AG09309 (cell line): ENCODE results near the gene CCDC17.

Experiments used
- DNase-seq: peaks from one replicate; pipeline ENCODE4 v3.0.0-alpha.2; 2010; ENCODE audit warnings: low read depth
- H3K4me3 ChIP-seq: 2 replicates; pipeline ENCODE4 v1.5.1; 2011; ENCODE audit warnings: mild to moderate bottlenecking, low read depth, low read length, moderate library complexity; ENCODE audit not compliant: control insufficient read depth
- TF ChIP-seq, protein P1 (sequence below): IDR thresholded peaks from 2 replicates; pipeline ENCODE4 v1.5.1; 2011; ENCODE audit warnings: mild to moderate bottlenecking, low read depth, low read length, inconsistent platforms; ENCODE audit not compliant: insufficient read depth, control insufficient read depth; ENCODE audit errors: missing control alignments

Gene CCDC17

DNA sequence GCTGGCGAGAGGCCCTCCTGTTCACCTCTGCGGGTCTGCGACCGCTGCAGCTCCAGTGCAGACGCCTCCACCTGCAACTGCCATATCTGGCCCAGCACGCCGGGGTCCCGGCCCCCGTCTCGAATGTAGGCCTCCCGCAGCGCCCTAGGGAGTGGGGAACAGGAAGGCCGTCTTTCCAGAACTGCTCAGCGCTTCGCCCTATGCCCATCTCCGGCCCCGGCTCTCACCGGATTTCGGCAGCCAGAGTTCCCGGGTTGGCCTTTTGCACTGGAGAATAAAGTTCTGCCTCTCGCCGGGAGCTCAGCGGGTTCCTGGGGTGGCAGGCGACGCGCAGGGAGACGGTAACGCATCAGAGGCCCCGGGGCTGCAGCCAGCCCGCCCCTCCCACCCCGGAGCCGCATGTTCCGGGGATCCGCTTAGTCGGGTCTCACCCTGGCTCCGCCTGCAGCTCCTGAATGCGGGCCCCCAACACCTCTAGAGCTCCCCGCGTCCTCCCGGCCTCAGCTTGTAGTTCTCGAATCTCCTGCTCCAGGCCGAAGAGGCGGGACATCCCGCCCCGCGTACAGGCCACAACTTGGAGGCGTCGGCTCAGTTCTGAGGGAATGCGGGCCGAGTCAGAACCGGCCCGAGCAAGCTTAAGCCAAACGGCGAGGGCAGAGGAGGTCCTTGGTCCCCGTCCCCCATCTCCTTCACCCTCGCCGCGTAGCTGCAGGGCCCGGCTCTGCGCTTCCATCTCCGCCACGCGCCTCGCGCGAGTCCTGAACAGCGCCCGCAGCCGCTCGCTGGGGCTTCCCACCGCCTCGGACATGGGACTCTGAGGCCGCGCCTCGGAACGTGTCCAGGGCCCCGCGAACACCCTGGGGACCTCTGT, 1.1 kb downstream of the CCDC17 start:
- TF ChIP-seq, protein P1, sequence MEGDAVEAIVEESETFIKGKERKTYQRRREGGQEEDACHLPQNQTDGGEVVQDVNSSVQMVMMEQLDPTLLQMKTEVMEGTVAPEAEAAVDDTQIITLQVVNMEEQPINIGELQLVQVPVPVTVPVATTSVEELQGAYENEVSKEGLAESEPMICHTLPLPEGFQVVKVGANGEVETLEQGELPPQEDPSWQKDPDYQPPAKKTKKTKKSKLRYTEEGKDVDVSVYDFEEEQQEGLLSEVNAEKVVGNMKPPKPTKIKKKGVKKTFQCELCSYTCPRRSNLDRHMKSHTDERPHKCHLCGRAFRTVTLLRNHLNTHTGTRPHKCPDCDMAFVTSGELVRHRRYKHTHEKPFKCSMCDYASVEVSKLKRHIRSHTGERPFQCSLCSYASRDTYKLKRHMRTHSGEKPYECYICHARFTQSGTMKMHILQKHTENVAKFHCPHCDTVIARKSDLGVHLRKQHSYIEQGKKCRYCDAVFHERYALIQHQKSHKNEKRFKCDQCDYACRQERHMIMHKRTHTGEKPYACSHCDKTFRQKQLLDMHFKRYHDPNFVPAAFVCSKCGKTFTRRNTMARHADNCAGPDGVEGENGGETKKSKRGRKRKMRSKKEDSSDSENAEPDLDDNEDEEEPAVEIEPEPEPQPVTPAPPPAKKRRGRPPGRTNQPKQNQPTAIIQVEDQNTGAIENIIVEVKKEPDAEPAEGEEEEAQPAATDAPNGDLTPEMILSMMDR: no peak
- no peak for DNase-seq
- H3K4me3 ChIP-seq: no peak overlapping the region

DNA sequence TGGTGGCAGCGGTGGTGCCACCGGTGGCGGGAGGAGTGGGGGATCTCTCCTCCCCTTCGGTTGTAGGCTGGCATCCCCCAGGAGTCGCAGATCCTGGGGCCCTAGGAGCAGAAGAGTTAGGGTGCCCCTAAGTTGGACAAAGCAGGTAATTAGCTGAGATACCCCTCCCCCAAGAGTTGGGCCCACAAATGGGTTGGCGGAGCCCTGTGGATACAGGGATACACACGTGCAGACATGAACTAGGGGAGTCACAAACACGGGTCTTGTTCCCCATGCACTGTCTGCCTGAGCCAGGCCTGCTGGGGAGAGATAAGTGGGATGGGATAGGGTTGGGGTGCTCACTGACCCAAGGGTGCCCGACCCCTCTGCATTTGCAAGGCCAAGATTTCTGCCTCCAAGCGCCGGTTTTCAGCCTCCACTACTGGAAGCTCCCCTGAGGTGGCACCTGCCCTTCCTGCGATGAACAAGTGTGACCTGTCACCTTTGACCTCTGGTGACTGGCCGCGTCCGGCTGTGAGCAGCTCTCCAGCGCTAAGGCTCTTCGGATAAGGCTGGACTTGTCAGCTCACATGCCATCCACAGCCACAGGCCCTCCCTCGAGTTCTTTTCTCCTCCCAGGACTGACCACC, 1.8 kb downstream of the CCDC17 start:
- TF ChIP-seq, protein P1: no peak
- H3K4me3 ChIP-seq: no peak overlapping the region
- no peak for DNase-seq

DNA sequence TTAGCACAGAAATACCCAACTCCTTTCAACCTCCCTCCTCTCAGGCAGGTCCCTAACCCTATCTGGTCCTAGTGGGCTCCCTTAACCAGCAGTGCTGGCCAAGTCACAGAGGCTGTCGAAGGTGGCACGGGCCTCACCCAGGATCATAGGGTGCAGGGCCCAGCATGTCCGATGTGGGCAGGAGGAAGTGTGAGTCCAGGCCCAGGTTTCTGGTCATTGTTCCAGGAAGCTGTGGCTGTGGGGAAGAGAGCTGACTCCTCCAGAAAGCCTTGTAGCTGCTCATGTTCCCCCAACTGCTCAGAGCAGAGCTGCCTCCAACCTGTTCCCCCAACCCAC, 2.4 kb downstream of the CCDC17 start:
- no peak for DNase-seq
- TF ChIP-seq, protein P1: no peak
- no peak overlapping the region for H3K4me3 ChIP-seq

DNA sequence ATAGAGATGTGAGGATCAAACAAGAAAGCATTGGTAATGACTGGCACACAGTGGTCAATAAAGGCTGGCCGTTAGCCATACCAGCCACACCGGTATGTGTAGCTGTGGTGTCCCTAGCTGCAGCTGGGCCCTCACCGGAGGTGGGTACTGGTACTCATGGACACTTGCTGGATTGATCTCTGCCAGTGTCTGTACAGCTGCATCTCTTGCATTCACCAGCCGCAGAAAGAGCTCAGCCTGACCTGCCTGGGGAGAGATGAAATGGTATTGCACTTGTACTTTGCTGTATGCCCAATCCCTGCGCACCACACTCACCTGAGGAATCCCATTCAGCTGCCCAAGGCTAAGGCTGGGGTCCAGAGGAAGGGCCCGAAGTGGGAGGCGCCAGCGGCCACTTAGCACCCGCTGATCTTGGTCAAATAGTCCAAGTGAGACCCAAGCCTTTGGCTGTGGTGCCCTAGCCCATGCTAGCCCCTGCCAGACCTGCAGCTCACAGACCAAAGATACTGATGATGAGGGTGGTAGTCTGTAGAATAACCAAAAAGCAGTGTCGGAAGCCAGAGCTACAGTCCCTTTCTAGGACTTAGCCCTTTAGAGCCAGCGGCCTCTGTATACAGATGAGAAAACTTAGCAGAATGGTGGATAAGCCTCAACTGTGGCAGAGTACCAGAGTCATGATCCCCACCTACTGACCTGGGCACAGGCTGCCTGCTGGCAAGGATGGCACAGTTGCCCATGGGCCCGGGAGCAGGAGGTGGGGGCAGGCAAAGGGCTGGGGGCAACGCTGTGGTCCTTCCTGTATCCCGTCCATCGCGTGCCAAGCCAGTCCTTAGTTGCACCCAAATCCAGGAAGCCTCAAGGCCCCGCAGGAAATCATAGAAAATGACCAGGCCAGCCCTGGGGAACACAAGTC, 3.0 kb downstream of the CCDC17 start:
- no peak for DNase-seq
- TF ChIP-seq, protein P1: no peak
- no peak overlapping the region for H3K4me3 ChIP-seq

DNA sequence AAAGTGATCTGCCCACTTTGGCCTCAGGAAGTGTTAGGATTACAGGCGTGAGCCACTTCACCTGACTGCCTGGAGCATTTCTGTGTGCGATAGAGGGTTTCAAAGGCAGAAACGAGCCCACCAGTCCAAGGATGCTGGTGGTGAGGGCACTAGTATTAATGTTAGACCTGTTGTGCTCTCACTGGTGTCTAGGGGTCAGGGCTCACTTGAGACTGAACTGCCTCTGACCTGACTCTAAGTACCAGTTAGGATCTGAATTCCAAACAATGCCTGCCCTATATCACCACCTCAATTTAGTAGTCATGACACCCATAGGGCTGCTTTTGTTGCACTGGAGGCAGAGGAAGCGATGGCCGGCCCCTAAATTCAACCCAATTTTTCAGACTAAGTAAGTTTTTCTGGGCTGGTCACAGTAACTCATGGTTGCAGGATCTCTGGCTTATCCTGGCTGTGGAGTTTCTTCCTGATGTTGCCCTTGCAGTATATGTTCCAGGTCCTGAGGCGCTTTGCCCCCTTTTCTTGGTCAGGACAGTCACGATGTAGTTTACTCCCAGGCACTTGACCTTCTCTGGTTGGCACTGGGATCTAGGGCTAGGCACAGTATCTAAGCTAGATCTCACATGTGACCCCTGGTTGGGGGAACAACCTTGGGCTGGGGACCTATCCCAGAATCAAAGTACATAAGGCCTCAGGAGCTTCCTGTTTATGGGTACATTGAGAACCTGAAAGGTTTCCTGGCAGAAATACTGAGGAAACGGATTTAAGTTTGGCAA, 4.5 kb downstream of the CCDC17 start:
- no peak for DNase-seq
- H3K4me3 ChIP-seq: no peak overlapping the region
- TF ChIP-seq, protein P1: no peak

DNA sequence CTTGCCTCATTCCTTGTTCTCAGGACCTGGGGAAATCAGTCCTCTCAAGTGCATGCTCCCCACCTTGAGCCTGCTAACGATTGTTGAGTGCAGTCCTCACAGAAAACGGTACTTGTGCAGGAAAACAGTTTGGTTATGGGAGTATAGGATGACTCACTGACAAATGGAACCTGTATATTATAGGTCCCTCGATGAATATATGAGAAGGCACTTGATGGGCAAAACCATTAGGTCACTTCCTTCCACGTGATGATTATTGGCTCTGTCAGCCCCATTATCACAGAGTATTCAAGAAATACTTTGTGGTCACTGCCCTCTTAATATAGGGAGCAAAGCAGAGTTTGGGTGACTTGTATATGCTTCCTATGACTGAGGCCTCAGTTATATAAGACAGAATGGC, 6.2 kb downstream of the CCDC17 start:
- DNase-seq: no peak
- H3K4me3 ChIP-seq: no peak overlapping the region
- TF ChIP-seq, protein P1: no peak
